Trophoblast cell (in vitro differentiated cells and primary cell): Measurements from ENCODE around the gene ARPC4.
"Not testable (repeated sequence)": the region's sequence is repeated elsewhere in the genome, so short reads cannot be mapped to it uniquely, and the experiment has no call there.

Experiments used
- DNase-seq, 2 donors: peaks; one replicate each; pipeline ENCODE4 v3.0.0-alpha.2; 2016
- H2AFZ ChIP-seq: 2 replicates; pipeline ENCODE4 v1.6.1; 2013; ENCODE audit warnings: low read length, moderate library complexity, mild to moderate bottlenecking; ENCODE audit not compliant: insufficient read depth, poor library complexity
- H2AK5ac ChIP-seq: 2 replicates; pipeline ENCODE4 v1.6.1; 2013; ENCODE audit warnings: mild to moderate bottlenecking, low read length
- H2BK120ac ChIP-seq: 2 replicates; pipeline ENCODE4 v1.6.1; 2013; ENCODE audit warnings: low read length, mild to moderate bottlenecking, moderate library complexity; ENCODE audit not compliant: insufficient read depth, poor library complexity
- H2BK12ac ChIP-seq: 2 replicates; pipeline ENCODE4 v1.6.1; 2013; ENCODE audit warnings: mild to moderate bottlenecking, low read length, moderate library complexity
- H2BK5ac ChIP-seq: 2 replicates; pipeline ENCODE4 v1.6.1; 2013; ENCODE audit warnings: low read length, low read depth, moderate library complexity, mild to moderate bottlenecking; ENCODE audit not compliant: poor library complexity
- H3K14ac ChIP-seq: 2 replicates; pipeline ENCODE4 v1.6.1; 2013; ENCODE audit warnings: mild to moderate bottlenecking, low read length
- H3K18ac ChIP-seq: 2 replicates; pipeline ENCODE4 v1.6.1; 2013; ENCODE audit warnings: mild to moderate bottlenecking, low read length
- H3K23ac ChIP-seq: 2 replicates; pipeline ENCODE4 v1.6.1; 2013; ENCODE audit warnings: low read length
- H3K27ac ChIP-seq: 2 replicates; pipeline ENCODE4 v1.5.1; 2013; ENCODE audit warnings: low read depth, mild to moderate bottlenecking, inconsistent platforms, low read length, moderate library complexity
- H3K27me3 ChIP-seq: 2 replicates; pipeline ENCODE4 v1.6.1; 2013; ENCODE audit warnings: inconsistent platforms, mild to moderate bottlenecking, low read length, moderate library complexity; ENCODE audit not compliant: insufficient read depth
- H3K36me3 ChIP-seq, 2 experiments: 1 replicate in 1 of 2; 2 replicates in 1 of 2; pipeline ENCODE4 v1.6.1; 2013; ENCODE audit warnings: low read length in 2 of 2, mild to moderate bottlenecking in 2 of 2, moderate library complexity in 1 of 2; ENCODE audit not compliant: insufficient read depth in 2 of 2, control insufficient read depth in 1 of 2
- H3K4ac ChIP-seq: 2 replicates; pipeline ENCODE4 v1.6.1; 2013; ENCODE audit warnings: low read depth, mild to moderate bottlenecking, low read length, moderate library complexity
- H3K4me1 ChIP-seq, 2 experiments: 1 replicate in 1 of 2; 2 replicates in 1 of 2; pipeline ENCODE4 v1.6.1; 2013; ENCODE audit warnings: low read length in 2 of 2, mild to moderate bottlenecking in 2 of 2, moderate library complexity in 1 of 2; ENCODE audit not compliant: insufficient read depth in 2 of 2, control insufficient read depth in 1 of 2
- H3K4me2 ChIP-seq: 2 replicates; pipeline ENCODE4 v1.6.1; 2013; ENCODE audit warnings: inconsistent platforms, mild to moderate bottlenecking, low read length, moderate library complexity
- H3K4me3 ChIP-seq: 2 replicates; pipeline ENCODE4 v1.5.1; 2013; ENCODE audit warnings: mild to moderate bottlenecking, low read depth, low read length, inconsistent platforms
- H3K79me1 ChIP-seq: one replicate; pipeline ENCODE4 v1.6.1; 2013; ENCODE audit warnings: low read length
- H3K79me2 ChIP-seq: 2 replicates; pipeline ENCODE4 v1.6.1; 2013; ENCODE audit warnings: low read length, mild to moderate bottlenecking; ENCODE audit not compliant: control insufficient read depth, insufficient read depth, poor library complexity
- H3K9ac ChIP-seq: 2 replicates; pipeline ENCODE4 v1.6.1; 2013; ENCODE audit warnings: mild to moderate bottlenecking, low read length
- H3K9me3 ChIP-seq: 2 replicates; pipeline ENCODE4 v1.6.1; 2013; ENCODE audit warnings: low read depth, mild to moderate bottlenecking, control low read depth, inconsistent platforms, low read length; ENCODE audit not compliant: insufficient read depth
- H4K12ac ChIP-seq: 2 replicates; pipeline ENCODE4 v1.6.1; 2013; ENCODE audit warnings: low read depth, mild to moderate bottlenecking, low read length, moderate library complexity
- H4K8ac ChIP-seq: 2 replicates; pipeline ENCODE4 v1.6.1; 2013; ENCODE audit warnings: low read depth, mild to moderate bottlenecking, low read length, moderate library complexity
- H4K91ac ChIP-seq: one replicate; pipeline ENCODE4 v1.6.1; 2013; ENCODE audit warnings: low read depth, mild to moderate bottlenecking, low read length, moderate library complexity
- WGBS: extraction: QIAGEN DNeasy Blood & Tissue Kit; methylation state at CpG from one replicate; pipeline ENCODE4 v1.1.7; 2013; ENCODE audit warnings: missing lambda C conversion rate; ENCODE audit not compliant: insufficient read length, insufficient coverage; ENCODE audit errors: extremely low coverage; 5-methylcytosine and 5-hydroxymethylcytosine counted together

The ARPC4 gene

DNA sequence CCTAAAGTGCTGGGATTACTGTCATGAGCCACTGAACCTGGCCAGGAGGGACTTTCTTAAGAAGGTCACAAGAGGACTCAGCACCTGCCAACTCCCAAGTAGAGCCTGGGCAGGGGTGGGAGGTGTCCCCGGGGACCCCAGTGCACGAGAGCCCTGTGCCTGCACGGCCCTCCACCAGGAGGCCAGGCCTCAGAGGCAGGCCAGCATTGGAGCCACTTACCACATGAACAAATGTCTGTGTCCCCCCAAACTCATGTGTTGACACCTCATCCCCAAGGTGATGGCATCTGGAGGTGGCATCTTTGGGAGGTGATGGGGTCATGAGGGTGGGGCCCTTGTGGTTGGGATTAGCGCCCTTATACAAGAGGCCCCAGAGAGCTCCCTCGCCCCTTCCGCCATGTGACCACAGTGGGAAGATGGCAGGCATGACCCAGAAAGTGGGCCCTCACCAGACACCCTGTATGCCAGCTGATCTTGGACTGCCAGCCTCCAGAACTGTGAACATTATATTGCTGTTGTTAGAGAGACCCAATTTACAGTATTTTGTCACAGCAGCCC, 54.1 kb downstream of the ARPC4 start:
- peaks cover 7% of the 10 kb centered on the region for H3K79me2 ChIP-seq
- peaks cover 13% of the 10 kb centered on the region for H3K79me1 ChIP-seq
- no peak overlapping the region for H3K4me3 ChIP-seq
- H3K9ac ChIP-seq = no peak overlapping the region
- no peaks in the 10 kb centered on the region for H3K27me3 ChIP-seq
- H2BK120ac ChIP-seq = peak overlapping the region; percentile 49
- H4K91ac ChIP-seq = peak overlapping the region; percentile 45
- no peaks in the 10 kb centered on the region for H3K9me3 ChIP-seq
- H3K36me3 ChIP-seq = peaks cover 0 to 1% of the 10 kb centered on the region in 2 experiments
- no peak overlapping the region for H2AFZ ChIP-seq
- H3K27ac ChIP-seq = no peak overlapping the region
- no peak overlapping the region for H3K18ac ChIP-seq
- H2BK5ac ChIP-seq = no peak overlapping the region
- H4K8ac ChIP-seq = no peak overlapping the region
- no peak overlapping the region for H4K12ac ChIP-seq
- no peak for DNase-seq
- no CpG with 5 or more reads among the region's 6 CpGs for WGBS
- no peak overlapping the region for H3K23ac ChIP-seq
- peaks cover 4 to 6% of the 10 kb centered on the region in 2 experiments for H3K4me1 ChIP-seq
- peak overlapping the region; percentile 32 for H2BK12ac ChIP-seq
- H3K4ac ChIP-seq = no peak overlapping the region
- H3K4me2 ChIP-seq = no peak overlapping the region
- peak overlapping the region; percentile 68 for H2AK5ac ChIP-seq
- peak overlapping the region; percentile 24 for H3K14ac ChIP-seq

DNA sequence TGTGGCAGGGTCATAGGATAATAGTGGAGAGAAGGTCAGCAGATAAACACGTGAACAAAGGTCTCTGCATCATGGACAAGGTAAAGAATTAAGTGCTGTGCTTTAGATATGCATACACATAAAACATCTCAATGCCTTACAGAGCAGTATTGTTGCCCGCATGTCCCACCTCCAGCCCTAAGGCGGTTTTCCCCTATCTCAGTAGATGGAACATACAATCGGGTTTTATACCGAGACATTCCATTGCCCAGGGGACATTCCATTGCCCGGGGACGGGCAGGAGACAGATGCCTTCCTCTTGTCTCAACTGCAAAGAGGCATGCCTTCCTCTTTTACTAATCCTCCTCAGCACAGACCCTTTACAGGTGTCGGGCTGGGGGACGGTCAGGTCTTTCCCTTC, 55.0 kb downstream of the ARPC4 start:
- not testable (repeated sequence) for H3K18ac ChIP-seq, H2AFZ ChIP-seq, H3K4ac ChIP-seq, H4K8ac ChIP-seq, H3K4me2 ChIP-seq, H2BK120ac ChIP-seq, H3K4me3 ChIP-seq, H4K91ac ChIP-seq, H2AK5ac ChIP-seq, H3K23ac ChIP-seq, H2BK5ac ChIP-seq, H3K14ac ChIP-seq, H3K36me3 ChIP-seq, H2BK12ac ChIP-seq, H3K79me2 ChIP-seq, H3K9ac ChIP-seq, H3K4me1 ChIP-seq, H3K9me3 ChIP-seq, H3K27me3 ChIP-seq, H4K12ac ChIP-seq, H3K27ac ChIP-seq
- H3K79me1 ChIP-seq = peaks cover 13% of the 10 kb centered on the region
- peak; percentile 81 to 89 for DNase-seq
- no CpG with 5 or more reads among the region's 9 CpGs for WGBS

DNA sequence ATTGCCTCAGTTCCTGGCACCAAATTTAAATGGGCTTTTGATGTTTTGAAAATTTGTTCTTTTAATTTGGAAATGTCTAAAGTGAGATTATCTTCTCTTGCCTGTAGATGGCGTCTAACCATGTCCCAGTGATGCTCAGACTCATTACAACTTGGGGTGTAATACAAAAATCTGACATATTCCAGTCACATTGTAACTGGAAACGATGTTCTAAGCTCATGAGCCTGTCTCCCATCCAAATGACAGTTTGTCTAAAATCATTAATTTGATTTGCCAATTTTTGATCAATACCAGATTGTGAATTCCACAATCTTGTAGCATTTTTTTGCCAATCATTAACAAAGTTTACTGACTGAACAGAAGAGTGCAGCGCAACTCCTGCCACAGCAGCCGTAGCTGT, 56.0 kb downstream of the ARPC4 start:
- H3K27me3 ChIP-seq, H3K27ac ChIP-seq, H3K23ac ChIP-seq, H3K4me3 ChIP-seq, H3K4me1 ChIP-seq, H3K14ac ChIP-seq, H3K79me1 ChIP-seq, H4K91ac ChIP-seq, H2AFZ ChIP-seq, H4K12ac ChIP-seq, H3K9me3 ChIP-seq, H3K79me2 ChIP-seq, H3K4me2 ChIP-seq, H2BK120ac ChIP-seq, DNase-seq, H3K36me3 ChIP-seq, H2BK5ac ChIP-seq, H3K18ac ChIP-seq, H3K4ac ChIP-seq, H3K9ac ChIP-seq, H4K8ac ChIP-seq, H2AK5ac ChIP-seq: not testable (repeated sequence)
- H2BK12ac ChIP-seq = peak overlapping the region; percentile 24
- no CpG with 5 or more reads among the region's 4 CpGs for WGBS

DNA sequence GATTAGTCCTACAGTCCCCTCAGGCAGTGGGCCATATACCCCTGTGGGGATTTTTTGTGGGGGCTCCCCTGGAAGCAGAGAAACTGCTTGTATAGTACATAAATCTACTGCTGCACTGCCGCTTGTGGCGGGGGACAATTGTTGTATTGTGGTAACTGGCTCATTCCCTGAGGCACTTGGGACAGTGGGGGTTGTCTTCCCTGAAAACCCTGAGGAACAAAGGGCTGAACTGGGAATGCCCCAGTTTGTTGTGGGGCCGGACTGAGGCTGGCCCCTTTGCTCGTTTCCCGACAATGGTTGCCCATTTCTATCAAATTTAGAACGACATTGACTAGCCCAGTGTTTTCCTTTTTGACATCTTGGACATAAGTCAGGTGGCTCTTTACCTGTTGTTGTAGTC, 58.5 kb downstream of the ARPC4 start:
- not testable (repeated sequence) for H2BK120ac ChIP-seq, H3K9me3 ChIP-seq, H3K23ac ChIP-seq, H3K27me3 ChIP-seq, H3K36me3 ChIP-seq, H3K4me1 ChIP-seq, H3K79me2 ChIP-seq, H2AFZ ChIP-seq, H3K18ac ChIP-seq, H3K4ac ChIP-seq, H2AK5ac ChIP-seq, H3K79me1 ChIP-seq, H2BK5ac ChIP-seq, H4K8ac ChIP-seq, DNase-seq, H3K9ac ChIP-seq, H2BK12ac ChIP-seq, H3K4me3 ChIP-seq, H3K4me2 ChIP-seq, H4K12ac ChIP-seq
- Histone ChIP-seq H4K91ac (peak overlapping the region; percentile 18), H3K14ac (peak overlapping the region; percentile 59), H3K27ac (peak overlapping the region; percentile 39)
- no CpG with 5 or more reads among the region's 6 CpGs for WGBS
